Neural progenitor cell (in vitro differentiated cells): ENCODE measurements around the gene WFIKKN1. TPM values are rescaled to one million over a fixed set of nuclear protein-coding genes. Genes with fewer than 3 reads are reported as not detected.

ENCODE experiments used
- DNase-seq: peaks from one replicate; pipeline ENCODE4 v3.0.0-alpha.2; 2016; ENCODE audit warnings: low spot score
- H2AFZ ChIP-seq: fragments of 200-600 bp; sonication (generic); replicated peaks from 2 replicates; pipeline ENCODE4 v1.6.1; 2016; ENCODE audit warnings: antibody characterized with exemption
- H3F3A ChIP-seq: fragments of 200-600 bp; sonication (generic); 2 replicates; pipeline ENCODE4 v1.6.1; 2016; ENCODE audit warnings: antibody characterized with exemption, low read depth
- H3K27ac ChIP-seq: fragments of 200-600 bp; sonication (generic); 2 replicates; pipeline ENCODE4 v1.5.1; 2016; ENCODE audit warnings: mild to moderate bottlenecking
- H3K27me3 ChIP-seq: fragments of 200-600 bp; sonication (generic); 2 replicates; pipeline ENCODE4 v1.6.1; 2016; ENCODE audit warnings: mild to moderate bottlenecking, moderate library complexity
- H3K36me3 ChIP-seq: fragments of 200-600 bp; sonication (generic); 2 replicates; pipeline ENCODE4 v1.5.1; 2016
- H3K4me1 ChIP-seq: fragments of 200-600 bp; sonication (generic); 2 replicates; pipeline ENCODE4 v1.6.1; 2016; ENCODE audit warnings: mixed run types
- H3K4me2 ChIP-seq: fragments of 200-600 bp; sonication (generic); 2 replicates; pipeline ENCODE4 v1.6.1; 2016
- H3K4me3 ChIP-seq: fragments of 200-600 bp; sonication (generic); 2 replicates; pipeline ENCODE4 v1.5.1; 2016
- H3K79me2 ChIP-seq: fragments of 200-600 bp; sonication (generic); 2 replicates; pipeline ENCODE4 v1.6.1; 2016; ENCODE audit warnings: low read depth
- H3K9ac ChIP-seq: fragments of 200-600 bp; sonication (generic); 2 replicates; pipeline ENCODE4 v1.6.1; 2016
- H3K9me3 ChIP-seq: fragments of 200-600 bp; sonication (generic); 2 replicates; pipeline ENCODE4 v1.5.1; 2016; ENCODE audit warnings: low read depth
- H4K20me1 ChIP-seq: fragments of 200-600 bp; sonication (generic); 2 replicates; pipeline ENCODE4 v1.6.1; 2016; ENCODE audit warnings: low read depth
- H3K27ac Mint-ChIP-seq: 3 replicates; pipeline ENCODE4 v1.8.0; 2021; ENCODE audit warnings: mixed read lengths
- H3K27me3 Mint-ChIP-seq: 2 replicates; pipeline ENCODE4 v1.8.0; 2022; ENCODE audit warnings: low read depth, mild to moderate bottlenecking, inconsistent platforms, moderate library complexity, mixed read lengths; ENCODE audit not compliant: insufficient read depth
- H3K36me3 Mint-ChIP-seq: 3 replicates; pipeline ENCODE4 v1.8.0; 2021; ENCODE audit warnings: mixed read lengths
- H3K4me1 Mint-ChIP-seq: 3 replicates; pipeline ENCODE4 v1.8.0; 2021; ENCODE audit warnings: mixed read lengths
- H3K4me3 Mint-ChIP-seq: 3 replicates; pipeline ENCODE4 v1.8.0; 2021; ENCODE audit warnings: mild to moderate bottlenecking, moderate library complexity, mixed read lengths
- H3K9me3 Mint-ChIP-seq: 3 replicates; pipeline ENCODE4 v1.8.0; 2020; ENCODE audit warnings: mixed read lengths
- CTCF ChIP-seq: fragments of 200-600 bp; sonication (generic); IDR thresholded peaks from 2 replicates; pipeline ENCODE4 v1.5.1; 2017; ENCODE audit warnings: antibody characterized with exemption, mild to moderate bottlenecking
- EZH2 ChIP-seq: fragments of 200-600 bp; sonication (generic); IDR thresholded peaks from 2 replicates; pipeline ENCODE4 v1.6.1; 2017; ENCODE audit warnings: antibody characterized with exemption, mild to moderate bottlenecking, moderate library complexity
- EZH2phosphoT487 ChIP-seq: fragments of 200-600 bp; sonication (generic); IDR thresholded peaks from 2 replicates; pipeline ENCODE4 v1.6.1; 2017; ENCODE audit warnings: antibody characterized with exemption
- total RNA-seq: library from RNA; depleted of rRNA; stranded (reverse); fragments of >200 nt; gene quantifications from 2 replicates; pipeline ENCODE4 v1.2.3, GENCODE V29; 2015; ENCODE audit warnings: low replicate concordance

WFIKKN1 gene
- total RNA-seq, 1 donor from 2014 or later = 5.9 TPM

GRCh38 chr16:591231-591630 is 39.6 kb upstream of the WFIKKN1 start:
- no peak overlapping the region for H2AFZ ChIP-seq
- H3K9me3 Mint-ChIP-seq = no peaks in the 10 kb centered on the region
- peaks cover 81% of the 10 kb centered on the region for H4K20me1 ChIP-seq
- H3F3A ChIP-seq = peaks cover 14% of the 10 kb centered on the region
- no peak for TF ChIP-seq CTCF
- no peak for TF ChIP-seq EZH2phosphoT487
- no peak for TF ChIP-seq EZH2
- peaks cover 10% of the 10 kb centered on the region for H3K27me3 Mint-ChIP-seq
- peak overlapping the region; percentile 84 for H3K4me2 ChIP-seq
- peaks cover 32% of the 10 kb centered on the region for H3K79me2 ChIP-seq
- H3K4me3 ChIP-seq = no peak overlapping the region
- H3K27ac Mint-ChIP-seq = no peak overlapping the region
- no peak overlapping the region for H3K27ac ChIP-seq
- no peak for DNase-seq
- no peaks in the 10 kb centered on the region for H3K9me3 ChIP-seq
- H3K36me3 ChIP-seq = no peaks in the 10 kb centered on the region
- peak overlapping the region; percentile 94 for H3K4me3 Mint-ChIP-seq
- peaks cover 27% of the 10 kb centered on the region for H3K4me1 Mint-ChIP-seq
- peaks cover 27% of the 10 kb centered on the region for H3K27me3 ChIP-seq
- H3K9ac ChIP-seq = no peak overlapping the region
- H3K4me1 ChIP-seq = peaks cover 3% of the 10 kb centered on the region
- H3K36me3 Mint-ChIP-seq = peaks cover 8% of the 10 kb centered on the region

DNA sequence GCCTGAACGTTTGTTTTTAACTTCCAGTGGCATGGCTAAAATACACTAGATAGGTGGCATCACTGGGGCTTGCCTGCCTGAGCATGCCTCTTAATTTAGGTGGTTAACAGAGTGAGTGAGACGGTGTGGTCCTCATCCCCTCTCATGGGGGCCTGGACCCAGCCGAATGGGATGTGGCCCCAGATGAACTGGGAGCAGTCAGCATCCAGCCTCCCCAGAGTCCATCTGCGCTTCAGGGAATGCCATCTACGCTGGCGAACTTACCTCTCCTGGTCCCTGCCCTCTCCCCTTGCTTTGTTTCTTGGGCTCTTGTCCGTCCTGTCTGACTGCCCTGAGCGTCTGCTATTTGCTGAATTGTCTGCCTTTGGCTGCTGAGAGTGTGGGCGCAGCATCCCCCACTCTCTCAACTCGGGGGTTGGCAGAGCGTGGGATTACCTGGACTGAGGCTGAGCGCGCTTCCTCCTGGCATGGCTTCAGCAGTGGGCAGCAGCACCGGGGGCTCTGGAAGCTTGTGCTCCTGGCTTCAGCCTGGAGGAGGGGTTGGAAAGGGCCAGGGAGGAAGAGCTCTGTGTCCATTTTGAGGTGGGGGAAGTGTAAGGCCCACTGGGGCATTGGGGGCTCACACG is 38.8 kb upstream of the WFIKKN1 start:
- peaks cover 25% of the 10 kb centered on the region for H3K4me1 Mint-ChIP-seq
- H3K27ac ChIP-seq = no peak overlapping the region
- H4K20me1 ChIP-seq = peaks cover 73% of the 10 kb centered on the region
- H3F3A ChIP-seq = peaks cover 14% of the 10 kb centered on the region
- H3K27me3 ChIP-seq = peaks cover 19% of the 10 kb centered on the region
- TF ChIP-seq EZH2phosphoT487 (no peak), EZH2 (no peak), CTCF (no peak)
- H3K27ac Mint-ChIP-seq = no peak overlapping the region
- H3K9ac ChIP-seq = no peak overlapping the region
- H3K36me3 ChIP-seq = no peaks in the 10 kb centered on the region
- no peaks in the 10 kb centered on the region for H3K9me3 Mint-ChIP-seq
- H3K4me3 ChIP-seq = no peak overlapping the region
- peaks cover 3% of the 10 kb centered on the region for H3K4me1 ChIP-seq
- H2AFZ ChIP-seq = no peak overlapping the region
- H3K36me3 Mint-ChIP-seq = peaks cover 15% of the 10 kb centered on the region
- peak overlapping the region; percentile 94 for H3K4me3 Mint-ChIP-seq
- no peak overlapping the region for H3K4me2 ChIP-seq
- H3K27me3 Mint-ChIP-seq = peaks cover 8% of the 10 kb centered on the region
- H3K9me3 ChIP-seq = no peaks in the 10 kb centered on the region
- DNase-seq = no peak
- peaks cover 32% of the 10 kb centered on the region for H3K79me2 ChIP-seq

- Histone ChIP-seq H3K79me2 (peaks cover 32% of the 10 kb centered on the region), H3K9ac (no peak overlapping the region), H2AFZ (no peak overlapping the region), H3F3A (peaks cover 11% of the 10 kb centered on the region), H3K27me3 (peaks cover 14% of the 10 kb centered on the region), H4K20me1 (peaks cover 67% of the 10 kb centered on the region), H3K36me3 (no peaks in the 10 kb centered on the region), H3K4me2 (no peak overlapping the region), H3K4me1 (peaks cover 3% of the 10 kb centered on the region), H3K4me3 (no peak overlapping the region), H3K27ac (no peak overlapping the region), H3K9me3 (no peaks in the 10 kb centered on the region)
- DNase-seq = no peak
- no peak overlapping the region for H3K4me3 Mint-ChIP-seq
- no peak overlapping the region for H3K27ac Mint-ChIP-seq
- H3K27me3 Mint-ChIP-seq = peaks cover 8% of the 10 kb centered on the region
- peaks cover 17% of the 10 kb centered on the region for H3K36me3 Mint-ChIP-seq
- TF ChIP-seq EZH2phosphoT487 (no peak), EZH2 (no peak), CTCF (no peak)
- H3K9me3 Mint-ChIP-seq = no peaks in the 10 kb centered on the region
- H3K4me1 Mint-ChIP-seq = peaks cover 22% of the 10 kb centered on the region
Observed at GRCh38 chr16:592518-593306, 38.1 kb upstream of the WFIKKN1 start.
